ENCODE data around the gene FGF10. TPM values are rescaled to one million over a fixed set of nuclear protein-coding genes. Genes with fewer than 3 reads are reported as not detected.

Gene FGF10
- total and polyA plus RNA-seq, 2 of the 4 experiments (the other 2 are of a cell fraction), result not detected

- DNase-seq (no peak), ATAC-seq (ENCODE audit: low read depth) (no peak)
- no peak overlapping the region for H2AK9ac ChIP-seq (replicated peaks; ENCODE audit: low read depth, low read length, poor library complexity)
- H4K91ac ChIP-seq (ENCODE audit: insufficient read depth, low read depth, low read length), result no peak overlapping the region
- no peak overlapping the region for H2BK120ac ChIP-seq (ENCODE audit: low read depth, low read length)
- no peak overlapping the region for H2BK15ac ChIP-seq (ENCODE audit: low read depth, low read length)
- H4K5ac ChIP-seq (ENCODE audit: low read depth, low read length), result no peak overlapping the region
- H3K18ac ChIP-seq (ENCODE audit: low read depth, low read length), result no peak overlapping the region
- H3K9ac ChIP-seq (ENCODE audit: low read depth, low read length), result no peak overlapping the region
- in situ Hi-C loops (cut with MboI; ENCODE audit: low sequenced_read_pairs), result no loop called here
- H3K27ac ChIP-seq (ENCODE audit: insufficient read depth, low read length), result no peak overlapping the region
- ChIA-PET POLR2A (ENCODE audit: unreplicated experiment) (no interaction called here), CTCF (interaction anchor here (0.5 to 0.7 kb wide), 2 partner anchors 276 to 1008 kb away, joined by 3 read pairs; no protein-coding TSS in a partner anchor)
- no peaks in the 10 kb centered on the region for H3K79me1 ChIP-seq (ENCODE audit: low read depth in 1 of 2, low read length in 2 of 2)
- peak; percentile 58 for TF ChIP-seq MAFK (IDR thresholded peaks at IDR 0.05; ENCODE audit: low read depth, low read length)
- TF ChIP-seq, protein P1, sequence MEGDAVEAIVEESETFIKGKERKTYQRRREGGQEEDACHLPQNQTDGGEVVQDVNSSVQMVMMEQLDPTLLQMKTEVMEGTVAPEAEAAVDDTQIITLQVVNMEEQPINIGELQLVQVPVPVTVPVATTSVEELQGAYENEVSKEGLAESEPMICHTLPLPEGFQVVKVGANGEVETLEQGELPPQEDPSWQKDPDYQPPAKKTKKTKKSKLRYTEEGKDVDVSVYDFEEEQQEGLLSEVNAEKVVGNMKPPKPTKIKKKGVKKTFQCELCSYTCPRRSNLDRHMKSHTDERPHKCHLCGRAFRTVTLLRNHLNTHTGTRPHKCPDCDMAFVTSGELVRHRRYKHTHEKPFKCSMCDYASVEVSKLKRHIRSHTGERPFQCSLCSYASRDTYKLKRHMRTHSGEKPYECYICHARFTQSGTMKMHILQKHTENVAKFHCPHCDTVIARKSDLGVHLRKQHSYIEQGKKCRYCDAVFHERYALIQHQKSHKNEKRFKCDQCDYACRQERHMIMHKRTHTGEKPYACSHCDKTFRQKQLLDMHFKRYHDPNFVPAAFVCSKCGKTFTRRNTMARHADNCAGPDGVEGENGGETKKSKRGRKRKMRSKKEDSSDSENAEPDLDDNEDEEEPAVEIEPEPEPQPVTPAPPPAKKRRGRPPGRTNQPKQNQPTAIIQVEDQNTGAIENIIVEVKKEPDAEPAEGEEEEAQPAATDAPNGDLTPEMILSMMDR (conservative IDR thresholded peaks at IDR 0.05; ENCODE audit: low read depth, low read length), result no peak
- H2AK5ac ChIP-seq (ENCODE audit: low read depth, low read length), result no peak overlapping the region
- 50% methylated on average over 1 of the region's 1 CpG; no CpG with 5 or more reads in 1 of the 2 experiments for WGBS, 2 experiments (ENCODE audit: extremely low coverage in 2 of 2, insufficient read length in 1 of 2)
- H3K27me3 ChIP-seq (ENCODE audit: control insufficient read depth, insufficient read depth, low read length), result no peaks in the 10 kb centered on the region
- H3K4me1 ChIP-seq (ENCODE audit: control insufficient read depth, insufficient read depth, low read length), result no peaks in the 10 kb centered on the region
- no peak overlapping the region for H3K56ac ChIP-seq (ENCODE audit: extremely low read depth, insufficient read depth, low read length)
- no peaks in the 10 kb centered on the region for H3K36me3 ChIP-seq (ENCODE audit: control insufficient read depth, insufficient read depth, low read length)
- no peak overlapping the region for H3K23ac ChIP-seq (ENCODE audit: low read depth, low read length)
- no peak overlapping the region for H2BK5ac ChIP-seq (ENCODE audit: low read depth, low read length, poor library complexity, severe bottlenecking)
- no TSS peak for BruUV-seq (replicated peaks)
- H3K9me3 ChIP-seq (ENCODE audit: control insufficient read depth, insufficient read depth, low read length), result no peaks in the 10 kb centered on the region
- H3K4me3 ChIP-seq (ENCODE audit: insufficient read depth, low read depth, low read length), result no peak overlapping the region
- H4K20me1 ChIP-seq (ENCODE audit: insufficient read depth, low read length), result no peaks in the 10 kb centered on the region
- dilution Hi-C loops (cut with HindIII; ENCODE audit: low sequenced_read_pairs, unreplicated experiment), result no loop called here
- no peak overlapping the region for H2AFZ ChIP-seq (replicated peaks; ENCODE audit: low read length, poor library complexity)
- H3K4me2 ChIP-seq (ENCODE audit: low read depth, low read length), result no peak overlapping the region
- no peak overlapping the region for H3K14ac ChIP-seq (replicated peaks; ENCODE audit: low read depth, low read length)
- no peaks in the 10 kb centered on the region for H3K9me1 ChIP-seq (ENCODE audit: insufficient read depth, low read length)
- no peak overlapping the region for H4K8ac ChIP-seq (ENCODE audit: low read depth in 2 of 2, low read length in 2 of 2)
- intact Hi-C loops (cut with micrococcal nuclease), result no loop called here
- H2BK20ac ChIP-seq (ENCODE audit: low read depth, low read length), result no peak overlapping the region
- H3K4ac ChIP-seq (ENCODE audit: low read depth, low read length), result no peak overlapping the region
These were observed 27.7 kb downstream of the FGF10 start for GRCh38 chr5:44361342-44362001.
